BJ (cell line): Measurements from ENCODE around the gene TGM6. TPM values are rescaled to one million over a fixed set of nuclear protein-coding genes. Genes with fewer than 3 reads are reported as not detected.

Source experiments
- CTCF ChIA-PET: fragments of 350-600 bp; formaldehyde crosslinking; extraction: SDS; loops from one replicate; lab custom pipeline; 2021; ENCODE audit warnings: antibody characterized with exemption, inconsistent platforms; lab: Yijun Ruan, JAX
- POLR2A ChIA-PET: fragments of 300-600 bp; sonication (Branson Sonifier 250); formaldehyde crosslinking; extraction: SDS; loops from one replicate; lab custom pipeline; 2021; ENCODE audit warnings: antibody characterized with exemption; lab: Charles Lee
- DNase-seq: peaks from one replicate; pipeline ENCODE4 v3.0.0-alpha.2; 2011; ENCODE audit warnings: low read depth
- H3K27me3 ChIP-seq: 2 replicates; pipeline ENCODE4 v1.6.0; 2011; ENCODE audit warnings: low read length; ENCODE audit not compliant: control insufficient read depth, insufficient read depth
- H3K36me3 ChIP-seq: 2 replicates; pipeline ENCODE4 v1.5.1; 2011; ENCODE audit warnings: low read length; ENCODE audit not compliant: control insufficient read depth, insufficient read depth
- H3K4me3 ChIP-seq: 2 replicates; pipeline ENCODE4 v1.5.1; 2011; ENCODE audit warnings: low read depth, mild to moderate bottlenecking, control low read depth, low read length
- CTCF ChIP-seq: IDR thresholded peaks from 2 replicates; pipeline ENCODE4 v1.5.1; 2011; ENCODE audit warnings: low read depth, mild to moderate bottlenecking, control low read depth, inconsistent platforms, low read length, moderate library complexity; ENCODE audit not compliant: insufficient read depth
- polyA plus RNA-seq: library from polyadenylated mRNA; depleted of rRNA; stranded (reverse); fragments of >200 nt; gene quantifications from 2 replicates; pipeline ENCODE4 v1.2.3, GENCODE V29; 2011

The TGM6 gene
- polyA plus RNA-seq, 1 experiment, result not detected

- no peaks in the 10 kb centered on the region for H3K27me3 ChIP-seq
- CTCF ChIA-PET, result interaction anchor here (1.5 to 1.9 kb wide), 2 partner anchors 9 to 187 kb away, joined by 5 to 6 read pairs; no protein-coding TSS in a partner anchor
- no peak for TF ChIP-seq CTCF
- H3K4me3 ChIP-seq, result no peak overlapping the region
- POLR2A ChIA-PET, result no interaction called here
- no peaks in the 10 kb centered on the region for H3K36me3 ChIP-seq
- DNase-seq, result no peak
Measured at GRCh38 chr20:2395136-2395535, 14.4 kb downstream of the TGM6 start.

GRCh38 chr20:2396241-2396814 lies 15.6 kb downstream of the TGM6 start:
- no peak for DNase-seq
- no peaks in the 10 kb centered on the region for H3K36me3 ChIP-seq
- CTCF ChIA-PET, result no interaction called here
- TF ChIP-seq CTCF, result no peak
- no peaks in the 10 kb centered on the region for H3K27me3 ChIP-seq
- no peak overlapping the region for H3K4me3 ChIP-seq
- POLR2A ChIA-PET, result no interaction called here

GRCh38 chr20:2397091-2397490 lies 16.4 kb downstream of the TGM6 start:
- H3K4me3 ChIP-seq, result no peak overlapping the region
- H3K27me3 ChIP-seq, result no peaks in the 10 kb centered on the region
- DNase-seq, result no peak
- ChIA-PET POLR2A (no interaction called here), CTCF (interaction anchor here (0.6 kb wide), 1 partner anchor 23 kb away, joined by 4 read pairs; no protein-coding TSS in a partner anchor)
- H3K36me3 ChIP-seq, result no peaks in the 10 kb centered on the region
- TF ChIP-seq CTCF, result no peak

- TF ChIP-seq CTCF, result no peak
- no peak overlapping the region for H3K4me3 ChIP-seq
- ChIA-PET CTCF (interaction anchor here (0.6 to 2.0 kb wide), 2 partner anchors 9 to 23 kb away, joined by 4 to 7 read pairs; no protein-coding TSS in a partner anchor), POLR2A (no interaction called here)
- H3K27me3 ChIP-seq, result no peaks in the 10 kb centered on the region
- H3K36me3 ChIP-seq, result no peaks in the 10 kb centered on the region
- DNase-seq, result no peak
Measured at GRCh38 chr20:2397595-2398145, 17.0 kb downstream of the TGM6 start.

- Histone ChIP-seq H3K27me3 (no peaks in the 10 kb centered on the region), H3K36me3 (no peaks in the 10 kb centered on the region), H3K4me3 (no peak overlapping the region)
- ChIA-PET CTCF (interaction anchor here (2.0 kb wide), 1 partner anchor 10 kb away, joined by 7 read pairs; no protein-coding TSS in a partner anchor), POLR2A (no interaction called here)
- TF ChIP-seq CTCF, result no peak
- no peak for DNase-seq
Measured at GRCh38 chr20:2398449-2398848, 17.7 kb downstream of the TGM6 start.
